GM13977 (cell line): ENCODE data around the gene SYNCRIP.
A peak's percentile ranks its signal among the peaks of the same experiment; 100 is the strongest.
"Not testable (repeated sequence)": the region's sequence is repeated elsewhere in the genome, so short reads cannot be mapped to it uniquely, and the experiment has no call there.

Source experiments
- DNase-seq: peaks from one replicate; pipeline ENCODE4 v3.0.0; 2012; ENCODE audit warnings: low spot score
- CTCF ChIP-seq: IDR thresholded peaks from 2 replicates; pipeline ENCODE4 v1.5.1; 2012; ENCODE audit warnings: mild to moderate bottlenecking, control low read depth; ENCODE audit not compliant: insufficient read depth; ENCODE audit errors: extremely low read depth, missing control alignments
- in situ Hi-C: fragments of 300-500 bp; cut with MboI; formaldehyde crosslinking; loops from one replicate; pipeline ENCODE4 v1.12.0; 2022; ENCODE audit warnings: low sequenced_read_pairs, low pct_unique_long_range_greater_than_20kb, mixed read lengths, inconsistent platforms; ENCODE audit not compliant: unreplicated experiment

Gene SYNCRIP

GRCh38 chr6:85594197-85594930 is 48.3 kb downstream of the SYNCRIP start:
- in situ Hi-C loops, result no loop called here
- DNase-seq, result peak; percentile 29
- TF ChIP-seq CTCF, result no peak

GRCh38 chr6:85593438-85594196 is 49.1 kb downstream of the SYNCRIP start, which contains the start of gene SNX14:
Gene SNX14, minus strand, starts transcription at chr6:85593858. Its CDS starts 140 bp downstream, at chr6:85593718.
- peak; percentile 92 for DNase-seq
- no peak for TF ChIP-seq CTCF
- in situ Hi-C loops, result no loop called here

GRCh38 chr6:85592033-85592432 is 50.7 kb downstream of the SYNCRIP start:
- no peak for TF ChIP-seq CTCF
- DNase-seq, result no peak
- in situ Hi-C loops, result no loop called here

GRCh38 chr6:85591207-85591606 is 51.5 kb downstream of the SYNCRIP start:
- in situ Hi-C loops, result no loop called here
- DNase-seq, result no peak
- TF ChIP-seq CTCF, result no peak

GRCh38 chr6:85585741-85586140 is 56.9 kb downstream of the SYNCRIP start:
- DNase-seq, result no peak
- in situ Hi-C loops, result no loop called here
- no peak for TF ChIP-seq CTCF

- in situ Hi-C loops, DNase-seq: not testable (repeated sequence)
Measured at GRCh38 chr6:85582832-85583231, 59.9 kb downstream of the SYNCRIP start.

- in situ Hi-C loops, result no loop called here
Measured at GRCh38 chr6:85581572-85581971, 61.1 kb downstream of the SYNCRIP start.

More at GRCh38 chr6:85581572-85581971, 61.1 kb downstream of the SYNCRIP start:
- DNase-seq, result no peak
- TF ChIP-seq CTCF, result no peak
